LNCAP (cell line): ENCODE data around the gene KCTD16.

Experiments used
- TF ChIP-seq, protein P1 (sequence below): fragments of 450-650 bp; IDR thresholded peaks from 2 replicates; pipeline ENCODE4 v1.5.1; 2017; ENCODE audit warnings: mild to moderate bottlenecking

Gene KCTD16

DNA sequence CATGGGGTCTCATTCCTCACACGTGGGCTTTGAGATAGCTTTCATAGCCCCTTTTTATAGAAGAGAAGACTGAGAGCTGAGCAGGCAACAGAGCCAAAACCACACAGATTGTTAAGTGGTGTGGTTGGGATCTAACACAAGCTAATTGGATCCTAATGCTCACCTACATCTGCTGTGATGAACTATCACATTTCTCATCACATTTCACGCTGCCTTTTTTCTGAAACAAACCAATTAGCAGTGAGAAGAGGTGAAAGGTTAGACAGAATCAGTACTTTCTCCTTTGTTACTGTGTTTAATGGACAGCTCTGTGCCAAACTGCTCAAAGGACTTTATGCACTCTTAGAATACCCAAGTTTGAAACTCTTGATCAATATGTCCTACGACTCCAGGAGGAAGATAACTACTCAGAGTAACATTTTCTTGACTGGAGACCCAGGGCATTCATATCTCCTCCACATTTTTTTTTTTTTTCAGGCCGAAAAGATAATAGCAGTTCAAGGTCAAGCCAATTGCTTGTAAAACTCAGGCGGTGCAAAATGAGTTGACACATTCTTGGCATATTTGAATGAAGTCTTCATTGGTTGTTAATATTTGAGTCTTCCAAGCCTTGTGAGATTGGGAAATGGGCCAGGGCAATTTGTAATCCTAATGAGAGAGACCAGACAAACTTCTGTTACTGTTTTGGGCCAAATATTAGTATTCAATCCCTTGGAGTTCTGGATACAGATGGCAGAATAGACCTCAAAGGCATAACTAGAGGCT, 138.4 kb downstream of the KCTD16 start:
- TF ChIP-seq, protein P1, sequence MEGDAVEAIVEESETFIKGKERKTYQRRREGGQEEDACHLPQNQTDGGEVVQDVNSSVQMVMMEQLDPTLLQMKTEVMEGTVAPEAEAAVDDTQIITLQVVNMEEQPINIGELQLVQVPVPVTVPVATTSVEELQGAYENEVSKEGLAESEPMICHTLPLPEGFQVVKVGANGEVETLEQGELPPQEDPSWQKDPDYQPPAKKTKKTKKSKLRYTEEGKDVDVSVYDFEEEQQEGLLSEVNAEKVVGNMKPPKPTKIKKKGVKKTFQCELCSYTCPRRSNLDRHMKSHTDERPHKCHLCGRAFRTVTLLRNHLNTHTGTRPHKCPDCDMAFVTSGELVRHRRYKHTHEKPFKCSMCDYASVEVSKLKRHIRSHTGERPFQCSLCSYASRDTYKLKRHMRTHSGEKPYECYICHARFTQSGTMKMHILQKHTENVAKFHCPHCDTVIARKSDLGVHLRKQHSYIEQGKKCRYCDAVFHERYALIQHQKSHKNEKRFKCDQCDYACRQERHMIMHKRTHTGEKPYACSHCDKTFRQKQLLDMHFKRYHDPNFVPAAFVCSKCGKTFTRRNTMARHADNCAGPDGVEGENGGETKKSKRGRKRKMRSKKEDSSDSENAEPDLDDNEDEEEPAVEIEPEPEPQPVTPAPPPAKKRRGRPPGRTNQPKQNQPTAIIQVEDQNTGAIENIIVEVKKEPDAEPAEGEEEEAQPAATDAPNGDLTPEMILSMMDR: no peak

DNA sequence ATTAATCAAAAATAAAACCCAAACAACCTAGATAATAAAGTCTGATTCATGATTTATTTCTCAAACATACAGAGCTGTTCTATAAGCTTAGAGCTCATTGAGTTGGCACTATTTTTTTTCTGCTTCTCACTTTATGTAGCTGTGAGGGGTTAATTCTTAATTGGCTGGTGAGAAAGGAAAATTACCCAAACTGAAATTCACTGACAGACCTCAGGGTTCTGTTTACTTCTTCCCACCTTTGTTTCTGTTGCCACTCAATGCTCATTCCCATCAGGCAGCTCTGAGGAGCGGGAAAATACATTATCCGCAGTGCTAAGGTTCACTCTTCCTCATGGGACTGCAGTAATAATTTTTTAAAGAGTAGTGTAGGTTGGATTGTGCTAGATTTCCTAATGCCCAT, 139.9 kb downstream of the KCTD16 start:
- TF ChIP-seq, protein P1: no peak

DNA sequence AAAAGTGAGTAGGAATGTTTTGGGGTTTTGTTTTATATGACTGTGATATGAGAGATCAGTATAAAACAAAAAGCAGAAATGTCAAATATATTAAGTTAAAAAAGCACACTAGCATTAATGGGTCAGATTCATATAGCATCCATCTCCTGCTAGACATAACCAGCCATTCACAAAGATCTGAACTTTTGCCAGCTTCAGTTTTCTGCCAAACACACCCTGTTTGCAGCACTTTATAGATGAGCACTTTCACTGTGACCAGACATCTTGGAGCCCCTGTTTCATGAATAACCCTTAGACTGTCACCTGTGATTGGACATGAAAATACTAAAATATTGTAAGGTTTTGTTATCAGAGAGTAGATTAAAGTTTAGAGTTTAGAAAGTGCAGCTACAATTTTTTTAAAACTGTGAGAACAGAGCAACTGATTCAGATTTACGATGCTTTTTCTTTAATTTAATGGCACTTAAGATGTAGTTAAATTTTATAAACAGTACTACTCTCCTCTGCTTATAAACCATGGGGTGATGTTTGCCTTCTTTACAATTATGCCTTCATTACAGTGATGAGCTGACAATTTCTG, 142.6 kb downstream of the KCTD16 start:
- TF ChIP-seq, protein P1: no peak

DNA sequence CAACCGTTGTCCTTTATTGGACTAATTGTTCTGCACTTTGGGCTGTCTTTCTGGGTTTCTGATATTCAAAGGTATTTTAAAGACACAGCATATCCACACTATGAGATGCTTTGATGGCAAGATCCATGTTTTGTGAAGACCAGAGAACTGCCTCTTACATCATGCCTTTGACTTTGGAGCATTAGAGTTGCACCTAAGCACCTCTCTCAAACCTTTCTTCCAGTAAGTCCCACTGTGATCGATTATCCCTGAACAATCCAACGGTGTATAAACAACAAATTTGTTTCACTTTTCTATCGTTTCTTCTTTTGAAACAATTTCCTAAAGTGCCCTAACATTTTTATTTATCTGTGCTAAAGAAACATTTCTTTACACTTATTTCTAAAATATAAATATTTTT, 144.4 kb downstream of the KCTD16 start:
- TF ChIP-seq, protein P1: no peak

DNA sequence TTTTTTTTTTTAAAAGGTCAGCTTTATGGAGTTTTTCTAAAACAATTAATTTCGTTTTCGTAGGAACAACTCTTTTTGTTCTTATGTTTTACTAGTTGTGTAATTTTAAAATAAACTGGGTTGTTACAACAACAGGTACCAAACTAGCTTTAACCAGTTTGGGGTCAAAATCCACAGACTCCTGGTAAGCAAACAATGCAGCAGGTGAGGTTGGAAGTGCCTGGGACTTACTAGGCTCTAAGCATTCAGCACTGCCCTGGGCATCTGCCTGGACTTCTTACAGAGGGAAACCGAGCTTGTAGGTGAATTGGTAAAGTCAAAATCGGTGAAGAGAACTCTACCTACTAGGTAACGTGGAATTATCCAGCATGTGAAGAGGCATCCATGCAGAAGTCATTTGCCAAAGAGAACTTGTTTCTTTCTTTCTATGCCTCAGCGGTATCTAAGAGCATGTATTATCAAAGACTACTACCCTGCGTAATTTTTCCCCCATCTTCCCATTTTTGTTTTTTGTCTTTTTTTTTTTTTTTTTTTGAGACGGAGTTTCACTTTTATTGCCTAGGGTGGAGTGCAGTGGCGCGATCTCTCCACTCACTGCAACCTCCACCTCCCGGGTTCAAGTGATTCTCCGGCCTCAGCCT, 145.4 kb downstream of the KCTD16 start:
- TF ChIP-seq, protein P1: no peak

DNA sequence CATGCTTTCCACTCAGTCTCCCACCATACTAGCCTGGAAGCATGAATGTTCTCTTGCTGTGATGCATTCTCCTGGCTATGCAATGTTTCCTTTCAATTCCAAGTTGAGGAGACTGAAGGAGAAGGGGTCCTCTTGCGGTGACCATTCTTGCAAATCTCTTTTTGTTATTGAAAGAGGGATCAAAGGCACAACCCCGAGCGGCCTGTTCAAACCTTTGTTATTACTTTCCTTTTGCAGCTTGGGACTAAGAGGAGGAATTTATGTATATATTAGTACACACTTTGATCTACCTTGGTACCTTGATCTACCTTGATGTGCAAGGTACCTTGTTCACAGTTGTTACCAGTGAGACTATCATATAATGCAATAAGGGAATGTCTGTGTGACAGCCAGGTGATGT, 147.3 kb downstream of the KCTD16 start:
- TF ChIP-seq, protein P1: no peak

DNA sequence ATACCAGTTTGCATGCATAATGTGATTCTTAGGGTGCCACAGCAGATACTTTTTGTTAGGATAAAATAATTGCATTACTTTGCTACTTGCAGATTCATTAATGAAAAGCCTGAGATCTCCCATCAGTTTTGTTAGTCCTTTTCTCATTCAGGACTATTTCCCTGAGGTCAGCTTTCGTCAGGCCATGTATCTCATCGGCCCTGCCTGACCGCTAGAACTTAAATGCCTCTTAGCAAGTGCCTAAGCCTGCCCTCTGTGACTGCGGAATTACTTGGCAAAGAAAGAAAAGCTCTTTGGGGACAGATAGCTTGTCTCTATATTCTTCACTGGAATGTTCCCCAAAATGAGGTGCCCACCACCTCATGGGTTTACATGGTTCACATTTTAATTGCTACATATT, 147.8 kb downstream of the KCTD16 start:
- TF ChIP-seq, protein P1: no peak
